Activated T-cell treated with anti-CD3 and anti-CD28 coated beads, Interleukin-2, amount 50 U/mL, for 24 hours (primary cell): Measurements from ENCODE around the gene PINLYP.

ENCODE experiments used
- DNase-seq: peaks from one replicate; pipeline ENCODE4 v3.0.0-alpha.2; 2020
- H3K27ac Mint-ChIP-seq: 2 replicates; pipeline ENCODE4 v1.8.0; 2020; ENCODE audit warnings: mild to moderate bottlenecking, mixed read lengths
- H3K27me3 Mint-ChIP-seq: 2 replicates; pipeline ENCODE4 v1.8.0; 2020; ENCODE audit warnings: mixed read lengths
- H3K36me3 Mint-ChIP-seq: 2 replicates; pipeline ENCODE4 v1.8.0; 2020; ENCODE audit warnings: low read depth, mixed read lengths
- H3K4me1 Mint-ChIP-seq: 2 replicates; pipeline ENCODE4 v1.8.0; 2020; ENCODE audit warnings: low read depth, mixed read lengths
- H3K4me3 Mint-ChIP-seq: 2 replicates; pipeline ENCODE4 v1.8.0; 2020; ENCODE audit warnings: mild to moderate bottlenecking, moderate library complexity, mixed read lengths
- H3K9me3 Mint-ChIP-seq: 2 replicates; pipeline ENCODE4 v1.8.0; 2020; ENCODE audit warnings: mixed read lengths

PINLYP gene

GRCh38 chr19:43561139-43561970, 14.2 kb upstream of the PINLYP start:
- H3K4me3 Mint-ChIP-seq, result no peak overlapping the region
- DNase-seq, result no peak
- peaks cover 58% of the 10 kb centered on the region for H3K4me1 Mint-ChIP-seq
- H3K27me3 Mint-ChIP-seq, result no peaks in the 10 kb centered on the region
- H3K27ac Mint-ChIP-seq, result peak overlapping the region; percentile 95
- no peaks in the 10 kb centered on the region for H3K9me3 Mint-ChIP-seq
- peaks cover 56% of the 10 kb centered on the region for H3K36me3 Mint-ChIP-seq

GRCh38 chr19:43562226-43562697, 13.3 kb upstream of the PINLYP start:
- Mint-ChIP-seq H3K9me3 (no peaks in the 10 kb centered on the region), H3K4me1 (peaks cover 60% of the 10 kb centered on the region), H3K27ac (peak overlapping the region; percentile 95), H3K27me3 (no peaks in the 10 kb centered on the region), H3K36me3 (peaks cover 58% of the 10 kb centered on the region), H3K4me3 (peak overlapping the region; percentile 55)
- DNase-seq, result no peak

GRCh38 chr19:43562698-43563241, 12.8 kb upstream of the PINLYP start:
- Mint-ChIP-seq H3K4me1 (peaks cover 57% of the 10 kb centered on the region), H3K27me3 (no peaks in the 10 kb centered on the region), H3K27ac (peak overlapping the region; percentile 95), H3K9me3 (no peaks in the 10 kb centered on the region), H3K4me3 (peak overlapping the region; percentile 55), H3K36me3 (peaks cover 56% of the 10 kb centered on the region)
- peak; percentile 79 for DNase-seq

- Mint-ChIP-seq H3K4me1 (peaks cover 53% of the 10 kb centered on the region), H3K27me3 (no peaks in the 10 kb centered on the region), H3K9me3 (no peaks in the 10 kb centered on the region), H3K4me3 (no peak overlapping the region), H3K27ac (peak overlapping the region; percentile 95), H3K36me3 (peaks cover 49% of the 10 kb centered on the region)
- DNase-seq, result no peak
These were observed 11.7 kb upstream of the PINLYP start for GRCh38 chr19:43563816-43564457.

GRCh38 chr19:43564800-43565199, 10.8 kb upstream of the PINLYP start:
- Mint-ChIP-seq H3K27ac (no peak overlapping the region), H3K4me3 (no peak overlapping the region), H3K27me3 (no peaks in the 10 kb centered on the region), H3K4me1 (peaks cover 56% of the 10 kb centered on the region), H3K9me3 (no peaks in the 10 kb centered on the region), H3K36me3 (peaks cover 47% of the 10 kb centered on the region)
- no peak for DNase-seq

GRCh38 chr19:43569657-43570056, 5.9 kb upstream of the PINLYP start:
- H3K27ac Mint-ChIP-seq, result peak overlapping the region; percentile 39
- H3K9me3 Mint-ChIP-seq, result no peaks in the 10 kb centered on the region
- peaks cover 40% of the 10 kb centered on the region for H3K36me3 Mint-ChIP-seq
- H3K27me3 Mint-ChIP-seq, result no peaks in the 10 kb centered on the region
- no peak overlapping the region for H3K4me3 Mint-ChIP-seq
- no peak for DNase-seq
- peaks cover 47% of the 10 kb centered on the region for H3K4me1 Mint-ChIP-seq

- DNase-seq, result no peak
- H3K9me3 Mint-ChIP-seq, result no peaks in the 10 kb centered on the region
These were observed 5.3 kb upstream of the PINLYP start for GRCh38 chr19:43570174-43570791.

GRCh38 chr19:43572171-43572588, 3.4 kb upstream of the PINLYP start:
- H3K27ac Mint-ChIP-seq, result peak overlapping the region; percentile 32
- no peaks in the 10 kb centered on the region for H3K27me3 Mint-ChIP-seq

More at GRCh38 chr19:43570174-43570791, 5.3 kb upstream of the PINLYP start:
- peak overlapping the region; percentile 76 for H3K27ac Mint-ChIP-seq
- H3K4me3 Mint-ChIP-seq, result no peak overlapping the region
- peaks cover 47% of the 10 kb centered on the region for H3K4me1 Mint-ChIP-seq
- no peaks in the 10 kb centered on the region for H3K27me3 Mint-ChIP-seq
- H3K36me3 Mint-ChIP-seq, result peaks cover 46% of the 10 kb centered on the region

GRCh38 chr19:43574424-43575155, 1.0 kb upstream of the PINLYP start:
- Mint-ChIP-seq H3K36me3 (peaks cover 42% of the 10 kb centered on the region), H3K4me3 (peak overlapping the region; percentile 96), H3K27ac (peak overlapping the region; percentile 96), H3K4me1 (peaks cover 55% of the 10 kb centered on the region), H3K9me3 (no peaks in the 10 kb centered on the region), H3K27me3 (no peaks in the 10 kb centered on the region)
- no peak for DNase-seq

More at GRCh38 chr19:43572171-43572588, 3.4 kb upstream of the PINLYP start:
- no peak for DNase-seq
- H3K36me3 Mint-ChIP-seq, result peaks cover 45% of the 10 kb centered on the region
- H3K4me1 Mint-ChIP-seq, result peaks cover 51% of the 10 kb centered on the region
- H3K4me3 Mint-ChIP-seq, result no peak overlapping the region
- no peaks in the 10 kb centered on the region for H3K9me3 Mint-ChIP-seq

- Mint-ChIP-seq H3K36me3 (peaks cover 28% of the 10 kb centered on the region), H3K9me3 (no peaks in the 10 kb centered on the region), H3K27me3 (no peaks in the 10 kb centered on the region), H3K27ac (peak overlapping the region; percentile 78), H3K4me3 (peak overlapping the region; percentile 96), H3K4me1 (peaks cover 48% of the 10 kb centered on the region)
- DNase-seq, result no peak
These were observed 616 bp downstream of the PINLYP start for GRCh38 chr19:43575955-43576878.

- H3K36me3 Mint-ChIP-seq, result peaks cover 8% of the 10 kb centered on the region
- no peak overlapping the region for H3K27ac Mint-ChIP-seq
- no peaks in the 10 kb centered on the region for H3K27me3 Mint-ChIP-seq
- peaks cover 31% of the 10 kb centered on the region for H3K4me1 Mint-ChIP-seq
- H3K9me3 Mint-ChIP-seq, result no peaks in the 10 kb centered on the region
- DNase-seq, result no peak
- peak overlapping the region; percentile 83 for H3K4me3 Mint-ChIP-seq
These were observed 3.2 kb downstream of the PINLYP start for GRCh38 chr19:43578787-43579186.

- H3K27ac Mint-ChIP-seq, result no peak overlapping the region
- H3K27me3 Mint-ChIP-seq, result no peaks in the 10 kb centered on the region
- H3K4me3 Mint-ChIP-seq, result peak overlapping the region; percentile 26
- peaks cover 10% of the 10 kb centered on the region for H3K36me3 Mint-ChIP-seq
- no peaks in the 10 kb centered on the region for H3K9me3 Mint-ChIP-seq
- DNase-seq, result no peak
- peaks cover 18% of the 10 kb centered on the region for H3K4me1 Mint-ChIP-seq
These were observed 5.9 kb downstream of the PINLYP start for GRCh38 chr19:43581467-43581866.

- Mint-ChIP-seq H3K36me3 (peaks cover 17% of the 10 kb centered on the region), H3K27ac (no peak overlapping the region), H3K9me3 (no peaks in the 10 kb centered on the region), H3K4me1 (peaks cover 17% of the 10 kb centered on the region), H3K4me3 (no peak overlapping the region), H3K27me3 (no peaks in the 10 kb centered on the region)
- no peak for DNase-seq
These were observed 6.9 kb downstream of the PINLYP start for GRCh38 chr19:43582495-43582894.
